NT2/D1 (cell line): Measurements from ENCODE around the gene SMIM36.
A peak's percentile ranks its signal among the peaks of the same experiment; 100 is the strongest.

Source experiments
- DNase-seq: peaks from one replicate; pipeline ENCODE4 v3.0.0-alpha.2; 2011; ENCODE audit warnings: low read depth, low spot score
- H3K27me3 ChIP-seq: 2 replicates; pipeline ENCODE4 v1.6.0; 2011; ENCODE audit warnings: mild to moderate bottlenecking; ENCODE audit not compliant: insufficient read length, insufficient read depth
- H3K36me3 ChIP-seq: 2 replicates; pipeline ENCODE4 v1.6.1; 2011; ENCODE audit warnings: mild to moderate bottlenecking, low read length, mixed read lengths; ENCODE audit not compliant: insufficient read depth, insufficient read length
- H3K4me1 ChIP-seq: 2 replicates; pipeline ENCODE4 v1.5.1; 2011; ENCODE audit not compliant: insufficient read depth, insufficient read length
- H3K4me3 ChIP-seq: 2 replicates; pipeline ENCODE4 v1.5.1; 2011; ENCODE audit warnings: low read depth; ENCODE audit not compliant: insufficient read length
- H3K9ac ChIP-seq: 2 replicates; pipeline ENCODE4 v1.6.0; 2011; ENCODE audit warnings: low read depth; ENCODE audit not compliant: insufficient read length
- H3K9me3 ChIP-seq: 2 replicates; pipeline ENCODE4 v1.5.1; 2011; ENCODE audit warnings: mild to moderate bottlenecking, low read length; ENCODE audit not compliant: insufficient read depth
- SUZ12 ChIP-seq: IDR thresholded peaks from 2 replicates; pipeline ENCODE4 v1.6.1; 2011; ENCODE audit not compliant: insufficient read length, insufficient read depth; ENCODE audit errors: extremely low read depth
- YY1 ChIP-seq: IDR thresholded peaks from 2 replicates; pipeline ENCODE4 v1.6.1; 2011; ENCODE audit not compliant: insufficient read length, insufficient read depth
- ZNF274 ChIP-seq: IDR thresholded peaks from 2 replicates; pipeline ENCODE4 v1.6.1; 2011; ENCODE audit warnings: mild to moderate bottlenecking, low read depth, low read length

Gene SMIM36

GRCh38 chr17:55540414-55541091 is 29.3 kb upstream of the SMIM36 start:
- no peak for DNase-seq
- Histone ChIP-seq H3K9me3 (no peaks in the 10 kb centered on the region), H3K36me3 (no peaks in the 10 kb centered on the region), H3K4me3 (no peak overlapping the region), H3K4me1 (no peaks in the 10 kb centered on the region), H3K27me3 (no peaks in the 10 kb centered on the region), H3K9ac (no peak overlapping the region)
- no peak for TF ChIP-seq YY1
- no peak for TF ChIP-seq ZNF274
- no peak for TF ChIP-seq SUZ12

GRCh38 chr17:55536205-55536604 is 25.0 kb upstream of the SMIM36 start:
- TF ChIP-seq ZNF274 (no peak), SUZ12 (no peak), YY1 (no peak)
- no peaks in the 10 kb centered on the region for H3K4me1 ChIP-seq
- H3K9ac ChIP-seq, result no peak overlapping the region
- no peaks in the 10 kb centered on the region for H3K9me3 ChIP-seq
- no peaks in the 10 kb centered on the region for H3K27me3 ChIP-seq
- H3K4me3 ChIP-seq, result no peak overlapping the region
- DNase-seq, result no peak
- no peaks in the 10 kb centered on the region for H3K36me3 ChIP-seq

GRCh38 chr17:55533608-55534007 is 22.4 kb upstream of the SMIM36 start:
- TF ChIP-seq SUZ12 (no peak), YY1 (no peak), ZNF274 (no peak)
- H3K4me1 ChIP-seq, result no peaks in the 10 kb centered on the region
- H3K9me3 ChIP-seq, result no peaks in the 10 kb centered on the region
- DNase-seq, result no peak
- H3K36me3 ChIP-seq, result no peaks in the 10 kb centered on the region
- H3K4me3 ChIP-seq, result no peak overlapping the region
- H3K27me3 ChIP-seq, result no peaks in the 10 kb centered on the region
- H3K9ac ChIP-seq, result no peak overlapping the region

DNA sequence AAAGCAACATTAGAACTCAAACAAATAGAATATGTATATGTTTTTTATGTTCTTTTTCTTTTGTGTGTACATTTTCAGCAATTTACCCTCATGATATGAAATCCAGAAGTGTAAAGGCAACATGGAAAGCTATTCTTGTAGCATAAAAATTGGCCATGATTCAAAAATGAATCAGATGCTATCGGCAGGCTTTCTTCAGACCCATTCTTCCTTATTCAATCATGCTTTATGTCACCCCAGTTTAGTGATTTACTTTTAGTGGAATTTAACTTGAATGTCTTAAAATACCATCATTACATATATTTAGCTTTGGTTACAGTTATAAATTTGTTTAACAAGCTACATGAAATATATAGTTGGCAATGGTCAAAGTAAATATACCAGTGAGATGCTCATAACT is 21.4 kb upstream of the SMIM36 start:
- Histone ChIP-seq H3K9me3 (no peaks in the 10 kb centered on the region), H3K9ac (no peak overlapping the region), H3K36me3 (no peaks in the 10 kb centered on the region), H3K4me3 (no peak overlapping the region), H3K4me1 (no peaks in the 10 kb centered on the region), H3K27me3 (no peaks in the 10 kb centered on the region)
- DNase-seq, result no peak
- TF ChIP-seq YY1 (no peak), SUZ12 (no peak), ZNF274 (no peak)

- no peaks in the 10 kb centered on the region for H3K9me3 ChIP-seq
- H3K9ac ChIP-seq, result no peak overlapping the region
- H3K4me1 ChIP-seq, result no peaks in the 10 kb centered on the region
- H3K27me3 ChIP-seq, result no peaks in the 10 kb centered on the region
- H3K36me3 ChIP-seq, result no peaks in the 10 kb centered on the region
- TF ChIP-seq YY1, result no peak
- TF ChIP-seq ZNF274, result no peak
- no peak for TF ChIP-seq SUZ12
- DNase-seq, result no peak
- H3K4me3 ChIP-seq, result no peak overlapping the region
Observed at GRCh38 chr17:55531053-55531728, 19.9 kb upstream of the SMIM36 start.

DNA sequence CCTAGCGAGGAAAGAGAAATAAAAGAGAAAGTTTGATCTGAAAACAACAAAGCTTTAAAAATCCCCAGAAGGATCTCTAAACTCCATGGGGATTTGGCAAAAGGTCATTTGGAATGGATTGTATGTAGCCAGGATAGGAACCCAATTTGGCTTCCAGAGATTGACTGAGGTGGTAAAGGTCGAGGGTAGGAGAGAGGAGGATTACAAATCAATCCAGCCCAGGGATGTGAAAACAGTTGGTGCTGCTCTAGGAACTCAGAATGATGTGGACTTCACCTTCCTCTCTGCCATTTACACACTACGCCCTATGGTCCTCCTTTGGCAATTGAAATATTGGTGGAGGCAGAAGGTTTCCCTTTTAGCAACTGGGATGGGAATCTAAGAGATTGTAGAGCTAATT is 18.8 kb upstream of the SMIM36 start:
- no peak for DNase-seq
- H3K27me3 ChIP-seq, result no peaks in the 10 kb centered on the region
- H3K9me3 ChIP-seq, result no peaks in the 10 kb centered on the region
- TF ChIP-seq SUZ12 (no peak), YY1 (no peak), ZNF274 (no peak)
- H3K9ac ChIP-seq, result no peak overlapping the region
- H3K4me3 ChIP-seq, result no peak overlapping the region
- no peaks in the 10 kb centered on the region for H3K4me1 ChIP-seq
- H3K36me3 ChIP-seq, result no peaks in the 10 kb centered on the region

- Histone ChIP-seq H3K36me3 (no peaks in the 10 kb centered on the region), H3K4me3 (no peak overlapping the region), H3K4me1 (no peaks in the 10 kb centered on the region), H3K27me3 (no peaks in the 10 kb centered on the region), H3K9me3 (no peaks in the 10 kb centered on the region), H3K9ac (no peak overlapping the region)
- peak; percentile 33 for DNase-seq
- TF ChIP-seq YY1, result no peak
- TF ChIP-seq ZNF274, result no peak
- TF ChIP-seq SUZ12, result no peak
Observed at GRCh38 chr17:55527540-55528118, 16.4 kb upstream of the SMIM36 start.
